PC-9 (cell line): Measurements from ENCODE around the gene CCNE1.

Experiments used
- CTCF ChIP-seq: fragments of 200-600 bp; sonication (generic); conservative IDR thresholded peaks from 2 replicates; pipeline ENCODE4 v1.6.1; 2017; ENCODE audit warnings: mixed run types, antibody characterized with exemption, mild to moderate bottlenecking, moderate library complexity
- EZH2 ChIP-seq: fragments of 200-600 bp; sonication (generic); IDR thresholded peaks from 2 replicates; pipeline ENCODE4 v1.8.0; 2017; ENCODE audit warnings: antibody characterized with exemption, low read depth

- no peak for TF ChIP-seq CTCF
- no peak for TF ChIP-seq EZH2
These were observed 19.3 kb downstream of the CCNE1 start for GRCh38 chr19:29831041-29831548.
